HG03039 (cell line): ENCODE data around the gene POLR3F.
"Not testable (repeated sequence)": the region's sequence is repeated elsewhere in the genome, so short reads cannot be mapped to it uniquely, and the experiment has no call there.

Experiments
- ATAC-seq: cut with Tn5 transposase; IDR thresholded peaks from one replicate; pipeline ENCODE4 v1.9.1; 2021; ENCODE audit warnings: mild to moderate bottlenecking, moderate library complexity; ENCODE audit not compliant: unreplicated experiment

POLR3F gene

GRCh38 chr20:18466894-18467730, at the start of gene POLR3F, which contains the start of gene DZANK1:
Gene POLR3F, plus strand, starts transcription at chr20:18467390. Its CDS starts 117 bp downstream, at chr20:18467507.
Gene DZANK1, minus strand, starts transcription at chr20:18467030. Its CDS starts 1,672 bp downstream, at chr20:18465358.
- ATAC-seq, result peak; percentile 99

GRCh38 chr20:18421608-18422007, 45.6 kb upstream of the POLR3F start:
- no peak for ATAC-seq

- ATAC-seq, result no peak
Observed at GRCh38 chr20:18427214-18427613, 40.0 kb upstream of the POLR3F start.

GRCh38 chr20:18428490-18429173, 38.6 kb upstream of the POLR3F start:
- ATAC-seq, result no peak

GRCh38 chr20:18430172-18430826, 36.9 kb upstream of the POLR3F start:
- no peak for ATAC-seq

GRCh38 chr20:18431206-18431605, 36.0 kb upstream of the POLR3F start:
- ATAC-seq, result no peak

- ATAC-seq, result no peak
Observed at GRCh38 chr20:18436847-18437246, 30.3 kb upstream of the POLR3F start.

GRCh38 chr20:18440403-18440802, 26.8 kb upstream of the POLR3F start:
- ATAC-seq, result no peak

GRCh38 chr20:18443886-18444285, 23.3 kb upstream of the POLR3F start:
- ATAC-seq, result no peak

- ATAC-seq, result no peak
Observed at GRCh38 chr20:18456600-18456999, 10.6 kb upstream of the POLR3F start.

- ATAC-seq, result no peak
Observed at GRCh38 chr20:18465536-18466200, 1.5 kb upstream of the POLR3F start.

- ATAC-seq, result peak; percentile 28
Observed at GRCh38 chr20:18466574-18466893, 656 bp upstream of the POLR3F start.

GRCh38 chr20:18477218-18477617, 10.0 kb downstream of the POLR3F start:
- no peak for ATAC-seq

- no peak for ATAC-seq
Observed at GRCh38 chr20:18477821-18478220, 10.6 kb downstream of the POLR3F start.

GRCh38 chr20:18481596-18481995, 14.4 kb downstream of the POLR3F start:
- no peak for ATAC-seq

- ATAC-seq, result no peak
Observed at GRCh38 chr20:18488301-18488700, 21.1 kb downstream of the POLR3F start.

- no peak for ATAC-seq
Observed at GRCh38 chr20:18496042-18496441, 28.9 kb downstream of the POLR3F start.

GRCh38 chr20:18496740-18497592, 29.8 kb downstream of the POLR3F start, which contains the start of gene RBBP9:
Gene RBBP9, minus strand, starts transcription at chr20:18497225. Its CDS starts 58 bp downstream, at chr20:18497167.
- ATAC-seq, result peak; percentile 95

GRCh38 chr20:18497603-18498002, 30.4 kb downstream of the POLR3F start:
- ATAC-seq, result no peak

GRCh38 chr20:18501672-18502071, 34.5 kb downstream of the POLR3F start:
- not testable (repeated sequence) for ATAC-seq
